IgD-negative memory B cell (primary cell): ENCODE measurements around the gene SSTR4. TPM values are rescaled to one million over a fixed set of nuclear protein-coding genes. Genes with fewer than 3 reads are reported as not detected.
"Not testable (repeated sequence)": the region's sequence is repeated elsewhere in the genome, so short reads cannot be mapped to it uniquely, and the experiment has no call there.

Experiments
- H3K27ac Mint-ChIP-seq, 3 donors: one replicate each; pipeline ENCODE4 v1.8.0; 2020 to 2022; ENCODE audit warnings: mild to moderate bottlenecking in 3 of 3, mixed read lengths in 3 of 3, moderate library complexity in 1 of 3
- H3K27me3 Mint-ChIP-seq: one replicate; pipeline ENCODE4 v1.8.0; 2021; ENCODE audit warnings: mixed read lengths
- H3K36me3 Mint-ChIP-seq: one replicate; pipeline ENCODE4 v1.8.0; 2020; ENCODE audit warnings: mild to moderate bottlenecking, mixed read lengths
- H3K4me1 Mint-ChIP-seq, 3 donors: one replicate each; pipeline ENCODE4 v1.8.0; 2020 to 2022; ENCODE audit warnings: mixed read lengths in 3 of 3, mild to moderate bottlenecking in 1 of 3
- H3K4me3 Mint-ChIP-seq, 4 donors: one replicate each; pipeline ENCODE4 v1.8.0; 2020 to 2022; ENCODE audit warnings: mild to moderate bottlenecking in 4 of 4, mixed read lengths in 4 of 4, moderate library complexity in 3 of 4
- H3K9me3 Mint-ChIP-seq, 3 donors: one replicate each; pipeline ENCODE4 v1.8.0; 2020 to 2021; ENCODE audit warnings: mixed read lengths in 3 of 3, mild to moderate bottlenecking in 1 of 3
- polyA plus RNA-seq: library from polyadenylated mRNA; unstranded; fragments of 300-500 nt; fragmentation: Illumina TruSeq; gene quantifications from one replicate; pipeline ENCODE4 v1.2.3, GENCODE V29; 2021

SSTR4 gene
- polyA plus RNA-seq, result not detected

DNA sequence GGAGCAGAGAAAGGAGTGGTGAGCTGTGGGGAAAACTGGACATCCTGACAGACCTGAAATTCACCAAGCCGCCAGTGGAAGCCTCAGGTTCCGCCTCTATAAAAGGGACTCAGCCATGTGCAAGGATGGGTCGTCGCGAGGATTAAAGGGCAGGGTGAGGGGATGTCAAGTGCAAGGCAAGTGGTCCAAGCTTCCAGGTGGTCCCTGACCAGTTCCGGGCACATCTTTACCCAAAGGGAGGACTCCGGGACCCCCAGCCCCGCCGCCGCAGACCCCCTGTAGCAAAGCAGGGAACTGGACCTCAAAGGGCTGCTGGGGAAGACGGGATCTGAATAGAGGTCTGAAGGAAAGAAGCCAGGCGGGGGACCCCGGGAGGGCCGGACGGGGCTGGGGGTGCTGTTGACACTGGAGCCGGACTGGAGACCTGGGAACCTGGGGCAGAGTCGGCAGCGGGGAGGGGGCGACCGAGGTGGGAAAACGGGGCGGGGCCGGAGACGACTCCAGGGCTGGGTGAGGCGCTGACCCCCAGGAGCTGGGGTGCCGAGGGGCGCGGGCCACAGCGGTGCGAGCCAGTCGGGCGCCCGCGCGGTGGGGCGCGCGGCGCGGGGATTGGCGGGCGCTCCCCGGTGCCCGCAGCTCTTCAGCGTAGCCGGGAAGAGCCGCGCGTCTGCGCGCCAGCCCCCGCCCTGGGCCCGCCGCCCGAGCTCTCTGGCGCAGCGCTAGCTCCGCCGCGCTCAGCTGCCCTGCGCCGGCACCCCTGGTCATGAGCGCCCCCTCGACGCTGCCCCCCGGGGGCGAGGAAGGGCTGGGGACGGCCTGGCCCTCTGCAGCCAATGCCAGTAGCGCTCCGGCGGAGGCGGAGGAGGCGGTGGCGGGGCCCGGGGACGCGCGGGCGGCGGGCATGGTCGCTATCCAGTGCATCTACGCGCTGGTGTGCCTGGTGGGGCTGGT is at the start of gene SSTR4:
Gene SSTR4 (plus strand): TSS at position 592 of the 951 bp plus-strand sequence. CDS start 172 bp downstream, at position 764.
- Mint-ChIP-seq H3K27ac (no peak within 1 kb of the TSS), H3K36me3 (peaks cover 1% of the 10 kb centered on the region), H3K4me1 (no peaks in the 10 kb centered on the region), H3K4me3 (no peak within 1 kb of the TSS), H3K9me3 (peaks cover 0 to 3% (median 0%) of the 10 kb centered on the region in 3 donors), H3K27me3 (peaks cover 11% of the 10 kb centered on the region)

- H3K4me3 Mint-ChIP-seq, result no peak overlapping the region
- H3K4me1 Mint-ChIP-seq, result no peaks in the 10 kb centered on the region
- H3K27me3 Mint-ChIP-seq, result no peaks in the 10 kb centered on the region
- H3K36me3 Mint-ChIP-seq, result no peaks in the 10 kb centered on the region
- peaks cover 0 to 6% (median 4%) of the 10 kb centered on the region in 3 donors for H3K9me3 Mint-ChIP-seq
- no peak overlapping the region for H3K27ac Mint-ChIP-seq
These were observed 48.5 kb upstream of the SSTR4 start for GRCh38 chr20:22986601-22987000.

DNA sequence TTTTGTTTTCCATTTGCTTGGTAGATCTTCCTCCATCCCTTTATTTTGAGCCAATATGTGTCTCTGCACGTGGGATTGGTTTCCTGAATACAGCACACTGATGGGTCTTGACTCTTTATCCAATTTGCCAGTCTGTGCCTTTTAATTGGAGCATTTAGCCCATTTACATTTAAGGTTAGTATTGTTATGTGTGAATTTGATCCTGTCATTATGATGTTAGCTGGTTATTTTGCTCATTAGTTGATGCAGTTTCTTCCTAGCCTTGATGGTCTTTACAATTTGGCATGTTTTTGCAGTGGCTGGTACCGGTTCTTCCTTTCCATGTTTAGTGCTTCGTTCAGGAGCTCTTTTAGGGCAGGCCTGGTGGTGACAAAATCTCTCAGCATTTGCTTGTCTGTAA is 43.7 kb upstream of the SSTR4 start:
- not testable (repeated sequence) for H3K27ac Mint-ChIP-seq

DNA sequence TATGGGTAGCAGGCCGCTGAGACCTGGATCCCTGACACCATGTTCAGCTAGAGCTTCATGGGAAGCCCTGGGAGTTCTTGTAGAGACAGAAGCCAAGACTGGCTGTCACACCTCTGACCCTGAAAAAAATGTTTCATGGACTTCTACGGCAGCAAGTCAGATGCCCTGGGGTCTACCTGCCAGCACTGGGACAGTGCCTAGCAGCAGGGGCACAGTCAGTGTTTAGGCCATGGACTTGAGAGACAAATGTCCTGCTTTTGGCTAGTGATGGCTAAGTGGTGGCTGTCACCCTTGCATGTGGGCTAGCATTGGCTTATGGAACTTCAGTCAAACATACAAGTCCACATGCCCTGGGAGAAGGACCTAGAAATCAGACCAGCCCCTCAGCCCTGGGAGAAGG is 41.3 kb upstream of the SSTR4 start:
- Mint-ChIP-seq H3K27ac (peak overlapping the region in 1 of 3 donors; percentile 64), H3K4me3 (no peak overlapping the region), H3K36me3 (no peaks in the 10 kb centered on the region), H3K27me3 (no peaks in the 10 kb centered on the region), H3K4me1 (no peaks in the 10 kb centered on the region), H3K9me3 (peaks cover 2 to 3% (median 2%) of the 10 kb centered on the region in 3 donors)

More for the DNA sequence above, 43.7 kb upstream of the SSTR4 start:
- not testable (repeated sequence) for H3K4me3 Mint-ChIP-seq, H3K27me3 Mint-ChIP-seq, H3K36me3 Mint-ChIP-seq, H3K9me3 Mint-ChIP-seq, H3K4me1 Mint-ChIP-seq

DNA sequence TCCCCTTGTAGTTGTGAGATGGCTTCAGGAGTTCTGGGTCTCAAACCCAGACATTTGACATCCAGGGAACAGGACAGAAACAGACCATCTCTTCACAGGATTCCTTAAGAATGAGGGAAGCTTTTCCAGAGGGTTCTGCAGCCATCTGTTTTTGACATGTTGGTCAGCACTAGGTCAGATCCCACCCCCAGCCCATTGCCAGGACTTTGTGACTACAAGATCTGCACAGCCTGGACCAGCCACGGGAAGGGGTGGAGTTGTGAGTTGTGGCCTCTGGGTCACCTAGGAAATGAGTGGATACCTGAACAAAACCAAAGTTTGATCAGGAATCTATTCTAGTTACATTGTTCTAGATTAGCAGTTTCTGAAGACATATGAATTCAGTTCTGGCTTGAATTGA is 39.2 kb upstream of the SSTR4 start:
- H3K9me3 Mint-ChIP-seq, result peaks cover 2 to 3% (median 2%) of the 10 kb centered on the region in 3 donors
- H3K27me3 Mint-ChIP-seq, result no peaks in the 10 kb centered on the region
- H3K36me3 Mint-ChIP-seq, result no peaks in the 10 kb centered on the region
- H3K27ac Mint-ChIP-seq, result no peak overlapping the region
- H3K4me3 Mint-ChIP-seq, result no peak overlapping the region
- H3K4me1 Mint-ChIP-seq, result no peaks in the 10 kb centered on the region

DNA sequence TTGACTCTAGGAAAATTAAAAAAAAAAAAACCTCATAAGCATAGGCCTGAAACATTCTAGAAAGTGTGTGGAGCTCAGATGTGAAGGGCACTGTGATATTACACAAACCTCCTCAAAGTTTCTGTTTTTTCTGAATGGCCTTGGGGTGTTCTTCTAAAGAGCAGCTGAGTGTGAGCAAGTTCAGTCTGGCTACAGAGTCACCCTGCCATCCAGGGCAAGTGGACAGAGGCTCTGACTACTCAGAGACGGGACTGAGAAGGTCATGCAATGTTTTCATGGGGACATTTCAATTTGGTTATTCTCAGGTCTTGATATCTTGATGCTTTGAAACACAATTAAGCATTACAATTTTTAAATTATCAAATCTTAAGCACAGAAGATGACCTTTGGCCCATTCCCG is 36.6 kb upstream of the SSTR4 start:
- no peak overlapping the region for H3K4me3 Mint-ChIP-seq
- no peaks in the 10 kb centered on the region for H3K9me3 Mint-ChIP-seq
- no peak overlapping the region for H3K27ac Mint-ChIP-seq
- H3K36me3 Mint-ChIP-seq, result no peaks in the 10 kb centered on the region
- peaks cover 2% of the 10 kb centered on the region for H3K27me3 Mint-ChIP-seq
- no peaks in the 10 kb centered on the region for H3K4me1 Mint-ChIP-seq

DNA sequence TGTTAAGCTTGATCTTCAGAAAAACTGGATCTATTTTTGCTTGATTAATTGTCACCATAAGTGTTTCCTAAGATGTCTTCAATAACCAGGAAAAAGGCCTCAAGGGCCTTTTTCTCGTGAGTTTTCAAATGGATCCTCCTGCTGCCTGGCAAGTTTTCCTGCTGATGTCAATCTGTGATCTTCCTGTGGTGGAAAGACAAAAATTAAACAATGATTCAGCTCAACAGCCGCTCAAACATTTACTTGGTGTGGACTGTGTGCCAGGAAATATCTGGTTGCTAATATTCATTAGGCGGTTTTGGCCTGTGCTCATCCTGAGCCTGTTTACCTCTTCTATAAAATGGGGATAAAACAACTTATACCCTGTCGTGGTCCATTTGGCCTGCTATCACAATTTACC is 35.4 kb upstream of the SSTR4 start:
- H3K9me3 Mint-ChIP-seq, result no peaks in the 10 kb centered on the region
- H3K36me3 Mint-ChIP-seq, result no peaks in the 10 kb centered on the region
- H3K4me3 Mint-ChIP-seq, result no peak overlapping the region
- H3K27me3 Mint-ChIP-seq, result peaks cover 2% of the 10 kb centered on the region
- H3K27ac Mint-ChIP-seq, result no peak overlapping the region
- no peaks in the 10 kb centered on the region for H3K4me1 Mint-ChIP-seq

DNA sequence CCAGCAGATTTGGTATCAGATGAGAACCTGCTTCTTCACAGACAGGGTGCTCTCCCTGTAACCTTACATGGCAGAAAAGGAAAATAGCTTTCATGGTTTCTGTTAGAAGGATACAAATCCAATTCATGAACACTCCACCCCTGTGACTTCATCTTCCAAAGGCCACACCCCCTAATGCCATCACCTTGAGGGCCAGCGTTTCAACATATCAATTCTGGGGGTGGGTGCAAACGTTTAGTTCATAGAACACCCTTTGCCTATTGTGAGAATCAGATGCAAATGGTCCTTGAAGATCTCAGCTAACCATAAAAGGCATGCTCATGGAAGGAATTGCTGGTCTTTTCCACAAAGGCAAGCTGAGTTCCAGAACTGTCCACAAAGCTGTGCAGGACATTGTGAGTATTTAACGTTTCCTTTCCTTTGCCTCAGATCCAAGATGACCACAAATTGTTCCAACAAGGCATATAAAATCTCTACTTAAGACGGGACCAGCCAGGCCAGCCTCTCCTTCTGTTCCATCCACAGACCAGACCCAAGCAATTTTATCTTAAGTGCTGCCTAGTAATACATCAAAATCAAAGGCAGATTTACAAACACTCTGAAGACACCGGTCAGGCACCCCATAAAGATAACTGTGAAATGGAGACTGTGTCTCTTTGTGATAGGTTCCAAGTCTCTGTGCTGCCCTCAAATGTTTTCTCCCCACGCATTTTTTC is 34.7 kb upstream of the SSTR4 start:
- H3K9me3 Mint-ChIP-seq, result no peaks in the 10 kb centered on the region
- no peak overlapping the region for H3K27ac Mint-ChIP-seq
- H3K4me1 Mint-ChIP-seq, result no peaks in the 10 kb centered on the region
- H3K36me3 Mint-ChIP-seq, result no peaks in the 10 kb centered on the region
- peaks cover 2% of the 10 kb centered on the region for H3K27me3 Mint-ChIP-seq
- no peak overlapping the region for H3K4me3 Mint-ChIP-seq

GRCh38 chr20:23002276-23002675 is 32.8 kb upstream of the SSTR4 start:
- H3K4me1 Mint-ChIP-seq, result no peaks in the 10 kb centered on the region
- no peaks in the 10 kb centered on the region for H3K9me3 Mint-ChIP-seq
- peaks cover 2% of the 10 kb centered on the region for H3K27me3 Mint-ChIP-seq
- no peak overlapping the region for H3K27ac Mint-ChIP-seq
- H3K36me3 Mint-ChIP-seq, result no peaks in the 10 kb centered on the region
- no peak overlapping the region for H3K4me3 Mint-ChIP-seq

DNA sequence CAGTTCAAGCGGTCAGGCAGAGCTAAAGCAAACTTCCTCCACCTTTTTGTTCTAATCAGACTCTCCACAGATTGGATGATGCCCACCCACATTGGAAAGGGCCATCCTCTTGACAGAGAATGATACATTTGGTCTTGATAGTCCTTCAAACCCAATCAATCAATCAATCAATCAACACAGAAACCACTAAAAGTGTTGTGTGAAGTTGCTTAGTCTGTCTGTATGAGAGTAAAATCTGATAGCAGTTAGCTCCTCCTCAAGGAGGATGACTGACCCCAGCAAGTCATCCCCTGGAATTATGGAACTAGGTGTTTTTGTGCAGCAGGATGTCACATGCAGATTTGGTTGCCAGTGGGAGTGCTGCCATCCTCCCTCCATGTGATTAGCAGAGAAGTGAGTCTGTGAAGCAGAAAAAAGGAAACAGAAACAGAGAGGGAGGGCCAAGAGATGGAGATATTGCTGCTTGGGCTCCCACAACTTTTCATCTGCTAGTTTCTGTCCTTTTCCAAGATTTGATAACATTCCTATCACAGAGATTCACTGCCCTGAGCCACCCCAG is 32.0 kb upstream of the SSTR4 start:
- Mint-ChIP-seq H3K27me3 (peaks cover 2% of the 10 kb centered on the region), H3K27ac (no peak overlapping the region), H3K36me3 (no peaks in the 10 kb centered on the region), H3K4me3 (no peak overlapping the region), H3K9me3 (no peaks in the 10 kb centered on the region), H3K4me1 (no peaks in the 10 kb centered on the region)

- no peaks in the 10 kb centered on the region for H3K9me3 Mint-ChIP-seq
- no peaks in the 10 kb centered on the region for H3K36me3 Mint-ChIP-seq
- no peaks in the 10 kb centered on the region for H3K4me1 Mint-ChIP-seq
- no peak overlapping the region for H3K27ac Mint-ChIP-seq
- H3K27me3 Mint-ChIP-seq, result peaks cover 2% of the 10 kb centered on the region
- H3K4me3 Mint-ChIP-seq, result no peak overlapping the region
These were observed 31.1 kb upstream of the SSTR4 start for GRCh38 chr20:23003881-23004460.

DNA sequence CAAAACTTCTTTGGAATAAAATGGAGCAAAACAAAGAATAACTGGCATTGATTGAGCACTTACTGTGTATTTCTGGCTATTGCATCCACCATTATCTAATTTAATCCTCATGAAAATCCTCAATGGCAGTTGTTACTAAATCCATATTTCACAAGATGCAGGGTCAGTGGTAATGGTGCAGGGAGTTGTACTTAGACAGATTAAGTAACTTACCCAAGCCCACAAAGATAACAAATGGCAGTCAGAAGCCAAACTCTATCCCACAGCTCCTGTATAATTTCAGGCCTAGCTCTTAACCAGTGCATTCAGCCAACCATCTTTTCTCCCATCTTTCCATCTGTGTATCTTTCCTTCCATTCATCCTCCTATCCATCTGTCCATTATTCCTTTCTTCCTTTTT is 29.3 kb upstream of the SSTR4 start:
- Mint-ChIP-seq H3K4me3 (no peak overlapping the region), H3K9me3 (no peaks in the 10 kb centered on the region), H3K27me3 (peaks cover 2% of the 10 kb centered on the region), H3K4me1 (no peaks in the 10 kb centered on the region), H3K36me3 (no peaks in the 10 kb centered on the region), H3K27ac (no peak overlapping the region)

DNA sequence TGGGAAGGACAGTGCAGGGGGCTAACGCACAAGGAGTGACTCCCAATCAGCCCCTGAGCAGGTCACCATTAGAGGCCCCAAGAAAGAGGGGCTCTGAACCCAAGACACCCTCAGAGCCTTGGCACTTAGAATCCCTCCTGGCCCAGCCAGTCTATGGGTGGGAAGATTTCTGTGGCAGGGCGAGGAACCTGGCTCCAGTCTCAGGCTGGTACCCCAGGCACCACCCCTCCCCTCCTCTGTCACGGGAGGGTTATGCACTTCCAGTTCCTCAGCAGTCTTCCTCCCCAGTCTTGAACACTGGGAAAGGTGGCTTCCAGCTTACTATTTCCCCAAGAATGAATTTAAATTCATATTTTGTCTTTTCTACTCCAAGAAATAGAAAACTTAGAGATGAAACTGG is 27.6 kb upstream of the SSTR4 start:
- no peak overlapping the region for H3K27ac Mint-ChIP-seq
- no peaks in the 10 kb centered on the region for H3K36me3 Mint-ChIP-seq
- no peaks in the 10 kb centered on the region for H3K9me3 Mint-ChIP-seq
- H3K27me3 Mint-ChIP-seq, result no peaks in the 10 kb centered on the region
- no peak overlapping the region for H3K4me3 Mint-ChIP-seq
- H3K4me1 Mint-ChIP-seq, result no peaks in the 10 kb centered on the region

GRCh38 chr20:23007886-23008655 is 27.0 kb upstream of the SSTR4 start:
- Mint-ChIP-seq H3K9me3 (no peaks in the 10 kb centered on the region), H3K4me3 (no peak overlapping the region), H3K4me1 (no peaks in the 10 kb centered on the region), H3K36me3 (no peaks in the 10 kb centered on the region), H3K27ac (no peak overlapping the region), H3K27me3 (no peaks in the 10 kb centered on the region)
